NK-92 treated with Interleukin-12 subunit alpha and Interleukin-12 subunit beta, amount 100 ng/mL, for 24 hours (cell line): ENCODE results near the gene NFAM1.

Experiments used
- DNase-seq: peaks from one replicate; lab custom pipeline; 2025; lab: John Stamatoyannopoulos, UW

Gene NFAM1

DNA sequence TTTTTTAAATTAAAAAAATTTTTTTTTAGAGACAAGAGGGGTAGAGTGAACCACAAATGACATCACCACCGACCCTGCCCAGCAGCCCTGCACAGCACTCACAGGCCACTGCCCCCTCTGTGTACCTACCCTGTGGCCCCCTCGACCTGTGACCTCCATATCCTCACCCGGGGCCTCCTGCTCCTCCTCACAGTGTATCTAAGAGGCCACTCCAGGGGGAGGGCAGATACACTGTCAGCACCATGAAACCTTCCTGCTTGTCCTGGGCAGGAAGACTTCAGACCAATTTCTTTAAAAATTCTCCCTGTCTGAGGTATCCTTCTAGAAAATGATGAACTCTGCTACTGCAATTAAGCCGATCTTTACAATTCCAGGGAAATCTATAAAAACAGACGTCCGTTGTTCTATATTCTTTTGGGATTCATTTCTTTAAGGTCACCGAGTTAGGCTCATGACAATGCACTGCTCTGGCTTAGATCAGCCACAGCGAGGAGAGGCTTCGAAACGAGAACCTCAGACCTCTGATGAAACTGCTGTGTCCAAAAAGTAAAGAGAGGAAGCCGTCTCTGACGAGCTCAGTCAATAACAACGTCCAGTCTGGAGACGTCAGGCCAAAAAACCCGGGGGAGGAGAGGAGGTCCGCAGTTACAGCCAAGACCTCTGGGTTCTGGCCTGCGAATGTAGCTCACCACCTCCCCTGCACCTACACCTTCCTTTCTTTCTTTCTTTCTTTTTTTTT is 17.5 kb downstream of the NFAM1 start:
- DNase-seq = no peak

- DNase-seq = no peak
These were observed 18.2 kb downstream of the NFAM1 start for GRCh38 chr22:42414021-42414420.

DNA sequence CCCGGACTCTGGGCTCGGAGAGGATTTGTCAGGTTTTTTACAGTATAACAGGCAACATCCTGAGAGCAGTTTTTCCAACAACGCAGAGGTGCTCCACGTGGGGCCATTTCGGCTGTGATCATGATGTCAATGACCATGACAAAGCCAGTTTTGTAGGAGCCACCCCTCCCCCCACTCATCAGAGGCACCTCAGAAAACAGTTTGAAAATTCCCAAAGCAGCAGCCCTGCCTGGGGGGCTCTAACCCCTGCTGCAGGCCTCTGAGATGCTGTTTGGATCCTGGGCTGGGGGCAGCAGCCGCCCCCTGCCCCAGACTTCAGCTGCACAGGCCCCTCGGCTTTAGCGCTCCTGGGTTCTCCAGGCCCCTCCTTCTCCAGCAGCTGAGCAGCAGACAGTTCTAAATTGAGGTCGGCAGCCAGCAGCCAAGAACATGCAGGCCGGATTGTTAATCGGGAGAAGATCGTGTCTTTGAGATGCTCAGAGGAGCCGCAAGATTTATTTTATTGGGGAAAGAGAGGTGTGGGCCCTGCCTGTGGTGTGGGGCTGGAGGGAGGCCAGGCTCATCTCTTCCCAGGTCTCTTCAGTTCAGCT is 19.4 kb downstream of the NFAM1 start:
- DNase-seq = no peak

- DNase-seq = no peak
These were observed 21.5 kb downstream of the NFAM1 start for GRCh38 chr22:42410708-42411107.

DNA sequence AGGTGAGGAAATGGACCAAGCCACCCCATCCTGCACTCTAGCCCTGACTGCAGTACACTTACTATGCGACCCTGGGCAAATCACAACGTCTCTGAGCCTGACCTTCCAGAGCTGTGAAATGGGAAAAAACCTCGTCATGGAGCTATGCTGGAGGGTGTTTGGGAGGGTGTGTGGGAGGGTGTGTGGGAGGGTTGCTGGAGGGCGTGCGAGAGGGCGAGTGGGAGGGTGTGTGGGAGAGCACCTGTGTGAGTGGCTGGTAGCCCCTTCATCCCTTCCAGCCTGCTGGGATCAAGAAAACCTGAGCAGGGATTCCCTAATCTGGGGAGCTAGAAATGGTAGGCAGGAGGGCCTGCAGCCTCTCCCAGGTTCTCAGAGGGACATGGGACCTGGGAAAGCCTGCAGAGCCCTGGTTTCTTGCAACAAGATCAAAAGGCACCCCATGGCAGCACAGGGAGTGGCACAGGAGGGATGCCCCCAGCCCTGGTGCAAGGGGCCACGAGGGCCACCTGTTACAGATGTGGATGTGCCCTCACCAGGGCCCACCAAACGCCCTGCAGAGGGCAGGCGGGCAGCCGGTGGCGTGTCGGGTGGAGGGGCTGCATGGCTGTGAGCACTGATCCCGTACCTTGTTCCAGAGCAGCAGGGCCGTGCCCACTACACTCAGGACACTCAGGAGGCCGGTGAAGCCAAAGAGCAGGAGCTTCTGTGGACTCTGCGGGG is 23.2 kb downstream of the NFAM1 start:
- DNase-seq = no peak

DNA sequence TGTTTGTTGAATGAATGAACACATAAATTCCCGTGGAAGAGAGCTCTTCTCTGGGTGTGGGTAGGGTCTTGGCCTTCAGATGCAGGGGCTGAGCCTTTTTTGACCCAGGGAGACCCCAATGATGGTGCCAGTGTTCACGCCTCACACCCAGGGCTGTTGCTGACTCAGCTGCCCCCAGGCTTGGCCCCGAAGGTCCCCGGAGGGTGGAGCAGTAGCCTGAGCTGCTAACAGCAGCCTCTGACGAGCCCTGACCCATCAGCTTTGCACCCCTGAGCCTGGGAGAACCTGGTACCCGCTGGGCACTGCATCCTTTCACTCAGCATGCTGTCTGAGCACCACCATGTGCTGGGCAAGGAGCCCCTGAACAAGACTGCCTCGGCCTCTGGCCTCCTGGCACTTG is 23.9 kb downstream of the NFAM1 start:
- no peak for DNase-seq

DNA sequence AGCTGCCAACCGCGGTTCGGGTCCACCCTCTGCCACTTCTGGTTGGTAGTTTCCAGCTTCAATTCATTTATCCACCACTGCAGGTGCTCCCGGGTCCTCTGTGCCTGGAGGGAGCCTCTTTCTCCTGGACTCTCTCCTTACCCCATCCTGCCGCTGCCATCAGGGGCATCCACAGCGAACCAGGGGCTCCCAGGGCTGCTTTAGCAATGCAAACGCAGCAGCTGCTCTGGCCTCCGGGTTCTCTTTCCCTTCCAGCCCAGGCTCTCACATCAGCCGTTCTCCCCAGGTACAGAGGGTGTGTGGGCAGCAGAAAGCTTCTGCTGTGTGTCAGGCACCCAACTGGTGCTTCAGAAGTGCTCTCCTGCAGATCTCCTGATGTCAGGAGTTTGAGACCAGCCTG is 27.9 kb downstream of the NFAM1 start:
- no peak for DNase-seq

GRCh38 chr22:42401535-42402334 is 30.5 kb downstream of the NFAM1 start:
- no peak for DNase-seq

- DNase-seq = no peak
These were observed 31.2 kb downstream of the NFAM1 start for GRCh38 chr22:42400811-42401534.

GRCh38 chr22:42399315-42400271 is 32.6 kb downstream of the NFAM1 start:
- DNase-seq = no peak

GRCh38 chr22:42397332-42398249 is 34.6 kb downstream of the NFAM1 start:
- no peak for DNase-seq

GRCh38 chr22:42396621-42397331 is 35.4 kb downstream of the NFAM1 start:
- DNase-seq = no peak

- DNase-seq = no peak
These were observed 43.1 kb downstream of the NFAM1 start for GRCh38 chr22:42389143-42389542.

DNA sequence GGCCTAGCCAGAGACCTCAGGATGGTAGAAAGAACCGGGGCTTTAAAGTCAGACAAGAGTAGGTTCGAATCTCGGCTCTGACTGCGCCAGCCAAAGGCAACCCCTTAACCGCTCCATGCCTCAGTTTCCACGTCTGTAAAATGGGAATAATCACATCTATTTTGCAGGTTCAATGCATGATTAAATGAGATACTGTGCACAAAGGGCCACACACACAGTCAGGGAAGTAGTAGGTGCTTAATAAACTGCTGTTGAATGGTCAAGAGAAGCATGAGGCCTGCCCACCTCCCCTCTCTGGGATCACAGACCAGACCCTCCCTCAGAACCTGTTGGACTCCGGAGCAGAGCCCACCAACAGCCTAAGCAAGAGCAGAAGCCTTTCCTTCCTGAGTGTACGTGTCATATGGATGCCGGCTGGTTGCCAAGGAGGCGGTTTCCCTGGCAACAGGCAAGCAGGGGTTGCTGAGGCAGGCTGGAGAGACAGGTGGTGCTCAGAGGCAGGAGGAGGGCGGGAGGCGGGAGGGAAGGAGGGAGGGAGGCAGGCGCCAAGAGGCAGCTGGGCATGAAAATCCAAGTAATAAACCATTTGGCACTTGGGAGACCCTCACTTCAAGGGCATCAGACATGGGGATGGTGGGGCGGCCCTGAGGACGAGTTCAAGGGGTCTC is 43.9 kb downstream of the NFAM1 start:
- no peak for DNase-seq

GRCh38 chr22:42387631-42388030 is 44.6 kb downstream of the NFAM1 start:
- DNase-seq = no peak

DNA sequence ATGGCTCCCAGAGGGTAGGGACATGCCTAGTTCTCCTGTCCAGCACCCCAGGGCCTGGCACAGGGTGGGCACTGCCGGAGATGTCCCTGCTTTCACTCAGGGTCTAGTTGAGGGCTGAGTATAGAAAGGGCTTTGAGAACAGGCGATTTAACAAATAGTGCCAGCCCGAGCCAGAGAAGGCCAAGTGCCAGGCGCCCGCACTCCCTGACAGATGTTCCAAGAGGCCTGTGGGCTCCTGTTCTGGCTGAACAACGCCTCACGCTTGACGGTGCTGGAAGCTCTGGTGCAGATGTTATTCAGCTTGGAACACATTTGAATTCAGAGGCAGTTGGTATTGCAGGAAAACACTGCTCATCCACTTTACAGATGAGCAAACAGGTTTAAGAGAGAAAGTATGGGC is 46.5 kb downstream of the NFAM1 start:
- no peak for DNase-seq

DNA sequence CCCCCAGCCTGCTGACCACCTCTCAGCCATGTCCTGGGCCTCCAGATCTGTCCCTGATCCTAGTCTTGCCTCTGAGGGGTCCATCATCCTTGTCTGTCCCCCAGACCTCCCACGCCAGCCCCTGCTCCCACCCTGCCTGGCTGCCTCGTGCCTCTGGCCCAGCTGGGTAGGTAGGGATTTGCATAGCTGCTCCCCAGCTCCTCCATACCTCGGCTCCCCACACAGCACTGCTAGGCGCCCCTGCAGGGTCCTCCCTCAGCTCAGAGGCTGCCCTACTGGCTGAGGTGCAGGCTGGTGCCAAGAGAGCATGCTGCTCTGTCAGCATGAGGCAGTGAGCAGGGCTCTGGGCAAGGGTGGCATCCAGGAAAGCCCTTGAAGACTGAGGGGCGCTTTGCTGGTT is 47.7 kb downstream of the NFAM1 start:
- no peak for DNase-seq

DNA sequence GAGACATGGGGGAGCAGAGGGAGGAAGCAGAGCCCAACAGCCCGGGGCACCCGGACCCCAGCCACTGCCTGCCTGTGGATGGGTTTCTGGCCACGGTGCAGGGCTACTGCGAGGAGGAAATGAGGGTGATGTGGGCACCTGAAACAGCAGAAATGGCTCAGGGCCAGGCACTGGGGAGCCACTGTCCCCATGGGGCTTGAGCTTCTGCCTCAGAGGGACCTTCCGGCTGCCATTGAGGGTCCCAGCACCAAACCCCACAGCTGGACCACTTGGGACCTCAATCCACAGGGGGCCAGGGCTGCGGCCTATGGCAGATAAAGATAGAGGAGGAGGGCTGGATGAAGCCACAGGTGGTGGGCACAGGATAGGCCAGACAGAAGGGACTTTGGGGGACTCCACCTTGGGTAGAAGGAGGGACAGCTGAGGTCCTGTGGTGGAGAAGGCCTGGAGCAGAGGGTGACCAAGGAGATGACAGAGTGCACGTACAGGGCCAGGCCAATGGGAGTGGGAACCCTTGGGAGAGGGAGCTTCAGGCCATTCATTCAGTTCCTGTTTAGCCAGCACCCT is 48.3 kb downstream of the NFAM1 start:
- no peak for DNase-seq
